GM19372 (cell line): ENCODE results near the gene ZNF774.
"Not testable (repeated sequence)": the region's sequence is repeated elsewhere in the genome, so short reads cannot be mapped to it uniquely, and the experiment has no call there.

Source experiments
- ATAC-seq: cut with Tn5 transposase; IDR thresholded peaks from one replicate; pipeline ENCODE4 v1.9.1; 2021; ENCODE audit warnings: mild to moderate bottlenecking, low read depth, moderate library complexity; ENCODE audit not compliant: unreplicated experiment

Gene ZNF774

GRCh38 chr15:90344662-90345061, 7.4 kb upstream of the ZNF774 start:
- no peak for ATAC-seq

GRCh38 chr15:90345857-90346256, 6.2 kb upstream of the ZNF774 start:
- no peak for ATAC-seq

DNA sequence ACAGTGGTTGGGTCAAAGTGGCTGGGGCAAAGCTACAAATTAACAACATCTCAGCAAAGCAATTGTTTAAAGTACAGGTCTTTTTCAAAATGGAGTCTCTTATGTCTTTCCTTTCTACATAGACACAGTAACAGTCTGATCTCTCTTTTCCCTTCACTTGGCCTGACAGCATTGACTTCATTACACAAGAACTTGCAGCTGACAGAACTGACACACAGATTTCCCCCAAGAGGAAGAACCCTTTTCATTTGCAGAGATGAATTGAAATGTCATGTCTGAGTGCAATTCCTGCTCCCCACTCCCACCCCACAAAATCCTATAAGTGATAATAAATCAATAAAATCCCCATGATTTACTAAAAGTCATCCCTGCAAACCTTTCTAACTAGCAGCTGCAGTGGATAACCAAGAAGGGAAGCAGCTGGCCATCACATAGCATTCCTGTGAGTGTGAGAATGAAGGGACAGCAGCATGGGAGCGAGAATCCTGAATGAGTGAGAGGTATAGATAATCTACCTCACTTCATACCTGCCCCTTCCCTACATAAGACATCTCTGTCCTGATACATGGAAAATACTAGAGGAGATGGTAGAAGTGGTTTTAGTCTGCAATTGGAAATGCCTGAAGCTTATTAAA, 4.5 kb upstream of the ZNF774 start:
- ATAC-seq = not testable (repeated sequence)

DNA sequence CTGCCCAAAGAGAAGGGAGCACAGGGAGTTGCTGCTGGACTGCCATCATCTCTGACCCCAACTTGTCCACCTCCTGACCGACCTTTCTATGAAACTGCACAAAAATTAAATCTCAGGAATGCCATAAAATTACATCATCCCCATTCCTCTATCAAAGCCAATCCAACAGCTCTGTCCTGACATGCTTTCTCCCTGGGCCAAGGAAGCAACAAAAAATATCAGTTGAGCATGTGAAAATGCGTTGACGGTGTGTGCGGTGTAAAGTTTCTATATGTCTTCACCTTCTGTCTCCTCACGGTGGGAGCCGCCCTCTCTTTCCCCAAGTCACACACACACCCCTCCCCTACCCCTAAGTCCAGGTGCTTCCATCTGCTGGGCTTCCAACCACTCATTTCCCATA, 3.6 kb upstream of the ZNF774 start:
- ATAC-seq = no peak

- no peak for ATAC-seq
These were observed 3.0 kb upstream of the ZNF774 start for GRCh38 chr15:90349072-90349471.

GRCh38 chr15:90349821-90350220, 2.3 kb upstream of the ZNF774 start:
- no peak for ATAC-seq

DNA sequence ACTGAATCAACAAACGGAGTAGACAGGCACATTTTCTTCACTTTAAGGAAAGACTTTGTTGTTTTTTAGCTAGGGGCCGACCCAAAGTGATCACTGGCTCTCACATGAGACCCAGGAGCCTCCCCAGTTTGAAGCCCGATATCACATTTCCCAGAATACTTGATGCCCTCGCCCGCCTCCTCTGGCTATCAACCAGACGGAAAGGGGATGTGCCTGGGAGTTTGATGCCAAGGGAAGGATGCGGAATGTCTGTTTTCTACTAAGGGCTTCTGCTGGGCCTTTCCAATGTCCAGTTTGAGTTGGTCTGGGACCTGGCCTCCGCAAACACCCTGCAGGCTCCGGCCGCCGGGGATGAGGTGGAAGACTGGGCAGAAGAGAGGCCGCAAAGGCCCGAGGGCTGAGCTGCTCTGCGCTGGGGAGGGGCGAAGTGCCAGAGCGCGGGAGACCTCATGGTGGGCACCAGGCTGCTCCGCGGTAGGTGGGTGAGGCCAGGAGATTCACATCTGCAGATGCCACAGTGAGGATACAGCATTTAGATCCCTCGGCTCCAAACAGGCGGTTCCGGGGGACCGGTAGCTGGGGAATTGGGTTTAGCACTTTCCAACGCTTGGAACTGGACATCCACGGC, 491 bp upstream of the ZNF774 start:
- peak; percentile 7 for ATAC-seq

DNA sequence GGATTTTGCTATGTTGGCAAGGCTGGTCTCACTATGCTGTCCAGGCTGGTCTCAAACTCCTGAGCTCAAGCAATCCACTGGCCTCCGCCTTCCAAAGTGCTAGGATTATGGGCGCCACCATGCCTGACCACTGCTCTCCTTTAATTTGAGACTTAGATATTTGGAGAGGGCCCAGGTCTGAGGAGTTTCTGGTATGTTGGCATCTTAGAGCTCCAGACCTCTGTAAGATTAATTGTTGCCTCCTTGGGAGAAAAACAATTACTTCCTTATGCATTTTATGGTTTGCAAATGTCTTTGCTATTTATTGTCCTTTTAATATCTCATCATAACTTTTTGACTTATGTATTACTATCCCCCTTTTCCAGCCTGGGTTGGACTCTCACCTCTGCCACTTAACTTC, 2.9 kb downstream of the ZNF774 start:
- ATAC-seq = no peak

DNA sequence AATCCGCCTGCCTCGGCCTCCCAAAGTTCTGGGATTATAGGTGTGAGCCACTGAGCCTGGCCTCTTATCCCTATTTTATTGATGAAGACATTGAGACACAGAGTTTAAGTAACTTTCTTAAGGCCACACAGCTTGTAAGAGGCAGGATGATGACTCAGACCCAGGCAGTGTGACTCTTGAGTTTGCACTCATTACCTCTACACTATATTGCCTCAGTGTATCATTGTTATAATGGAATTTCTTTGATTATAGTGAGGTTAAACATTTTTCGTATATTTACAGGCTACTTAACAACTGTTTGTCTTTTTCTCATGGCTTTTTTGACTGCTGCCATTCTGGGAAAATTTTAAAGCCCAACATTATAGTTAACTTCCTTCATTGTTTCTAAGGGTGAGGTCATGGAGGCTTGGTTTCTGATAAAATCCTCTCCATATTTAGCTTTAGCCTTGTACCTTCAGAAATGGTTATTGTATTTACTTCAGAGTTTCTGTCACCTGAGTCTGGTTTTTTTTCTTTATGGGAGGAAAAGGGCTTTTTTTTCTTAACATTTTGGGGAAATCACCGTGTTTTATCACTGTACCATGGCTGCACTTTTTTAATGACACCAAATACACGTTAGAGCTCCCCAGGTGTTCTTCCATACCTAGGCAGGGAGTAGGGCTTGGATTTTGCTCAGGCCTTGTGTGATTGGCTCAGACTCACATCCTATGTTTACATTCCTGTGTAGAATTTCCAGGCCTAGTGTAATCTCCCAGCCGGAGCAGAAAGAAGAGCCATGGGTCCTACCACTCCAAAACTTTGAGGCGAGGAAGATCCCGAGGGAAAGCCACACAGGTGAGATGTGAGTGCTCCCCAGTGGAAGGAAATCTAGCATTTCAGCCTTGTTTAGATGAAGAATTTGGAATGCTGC, 6.3 kb downstream of the ZNF774 start:
- ATAC-seq = no peak

DNA sequence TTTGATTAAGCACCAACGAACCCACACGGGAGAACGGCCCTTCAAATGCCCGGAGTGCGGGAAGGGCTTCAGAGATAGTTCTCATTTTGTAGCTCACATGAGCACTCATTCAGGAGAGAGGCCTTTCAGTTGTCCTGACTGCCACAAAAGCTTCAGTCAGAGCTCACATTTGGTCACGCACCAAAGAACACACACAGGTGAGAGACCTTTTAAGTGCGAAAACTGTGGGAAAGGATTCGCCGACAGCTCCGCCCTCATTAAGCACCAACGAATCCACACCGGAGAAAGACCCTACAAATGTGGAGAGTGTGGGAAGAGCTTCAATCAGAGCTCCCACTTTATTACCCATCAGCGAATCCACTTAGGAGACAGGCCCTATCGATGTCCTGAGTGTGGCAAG, 8.7 kb downstream of the ZNF774 start:
- no peak for ATAC-seq

- ATAC-seq = no peak
These were observed 10.8 kb downstream of the ZNF774 start for GRCh38 chr15:90362936-90363212.

DNA sequence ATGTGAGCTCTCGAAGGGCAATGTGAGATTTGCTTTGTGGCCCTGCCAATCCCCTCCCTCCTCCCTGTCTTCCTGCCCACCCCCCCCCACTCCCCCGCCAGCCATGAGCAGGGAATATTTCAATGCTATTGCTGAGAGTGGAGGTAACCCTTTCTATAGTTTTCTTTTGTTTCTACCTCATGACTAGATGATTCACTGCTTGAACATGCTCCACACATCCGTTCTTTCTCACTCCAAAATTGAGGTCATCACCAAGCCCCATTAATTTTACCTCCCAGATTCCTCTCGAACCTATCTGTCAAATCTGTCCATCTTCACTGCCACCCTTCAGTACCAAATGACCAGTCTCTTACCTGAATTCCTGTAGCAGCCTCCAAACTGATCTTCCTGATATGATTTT, 12.2 kb downstream of the ZNF774 start:
- ATAC-seq = no peak

GRCh38 chr15:90365414-90366055, 13.5 kb downstream of the ZNF774 start:
- no peak for ATAC-seq

DNA sequence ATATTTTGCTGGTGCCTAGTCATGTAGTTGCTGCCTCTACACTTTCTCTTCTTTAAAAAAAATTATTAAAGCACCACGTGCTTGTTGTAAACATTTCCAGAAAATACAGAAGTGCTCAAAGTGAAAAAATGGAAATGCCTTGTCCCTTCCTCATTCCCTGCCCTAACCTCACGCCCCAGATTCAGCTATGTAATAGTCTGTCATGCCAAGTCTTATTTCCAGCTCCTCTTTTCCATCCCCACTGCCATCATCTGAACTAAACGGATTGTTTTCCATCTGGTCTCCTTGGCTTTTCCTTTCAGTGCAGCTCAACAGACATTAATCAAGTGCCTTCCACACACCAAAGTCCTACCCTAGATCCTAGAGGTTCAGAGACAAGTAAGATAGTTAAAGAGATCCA, 15.5 kb downstream of the ZNF774 start:
- no peak for ATAC-seq

- no peak for ATAC-seq
These were observed 23.0 kb downstream of the ZNF774 start for GRCh38 chr15:90375071-90375470.

DNA sequence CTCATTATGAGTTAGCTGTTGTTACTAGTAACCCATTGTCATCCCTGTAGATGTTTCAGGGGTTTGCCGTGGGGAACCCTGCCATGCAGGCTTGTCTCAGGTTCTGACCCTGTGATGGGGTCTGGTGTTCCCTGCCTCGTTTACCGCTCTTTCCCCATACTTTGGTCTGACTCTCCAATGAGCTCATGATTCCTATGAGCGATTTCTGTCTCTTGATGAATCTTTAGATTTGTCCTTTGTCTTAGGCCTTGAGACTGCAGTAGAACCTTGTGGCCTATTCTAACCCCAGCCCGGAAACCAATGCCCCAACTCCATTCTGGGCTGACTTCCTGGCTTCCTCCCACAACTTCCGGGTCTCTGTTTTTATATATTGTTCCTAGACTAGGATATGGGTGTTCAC, 24.7 kb downstream of the ZNF774 start:
- no peak for ATAC-seq

- ATAC-seq = no peak
These were observed 27.2 kb downstream of the ZNF774 start for GRCh38 chr15:90379263-90379662.

- ATAC-seq = no peak
These were observed 29.4 kb downstream of the ZNF774 start for GRCh38 chr15:90381515-90381914.

GRCh38 chr15:90382320-90382719, 30.2 kb downstream of the ZNF774 start:
- no peak for ATAC-seq

- ATAC-seq = no peak
These were observed 34.1 kb downstream of the ZNF774 start for GRCh38 chr15:90386221-90386620.
